ENCODE results near the gene FNIP1. TPM values are rescaled to one million over a fixed set of nuclear protein-coding genes. Genes with fewer than 3 reads are reported as not detected.

Gene FNIP1
- total RNA-seq, 1 experiment from 2014 or later, result 16.4 TPM

- ChIA-PET CTCF (no interaction called here), POLR2A (no interaction called here), RAD21 (ENCODE audit: low non-redundant PET in 1 of 2, low total read pairs in 2 of 2, uncharacterized antibody in 2 of 2, unreplicated experiment in 2 of 2) (no interaction called here)
- intact Hi-C loops (cut with micrococcal nuclease), result no loop called here
- Histone ChIP-seq H3K27me3 (ENCODE audit: insufficient read depth, low read length) (no peaks in the 10 kb centered on the region), H4K20me1 (ENCODE audit: insufficient read depth) (no peaks in the 10 kb centered on the region), H3K4me2 (ENCODE audit: low read length) (no peak overlapping the region), H3K9me3 (ENCODE audit: control insufficient read depth in 1 of 2, insufficient read depth in 1 of 2, low read depth in 1 of 2, low read length in 2 of 2) (no peaks in the 10 kb centered on the region), H3K4me1 (ENCODE audit: control insufficient read depth in 1 of 2, insufficient read depth in 2 of 2, low read length in 2 of 2) (peaks cover 0 to 5% of the 10 kb centered on the region in 2 experiments; a peak in 1 of 4 replicates), H3K9me2 (ENCODE audit: insufficient read depth) (no peaks in the 10 kb centered on the region), H2AFZ (ENCODE audit: low read depth, low read length, poor library complexity, severe bottlenecking) (no peak overlapping the region), H3K9ac (ENCODE audit: low read length) (no peak overlapping the region), H3K4me3 (replicated peaks in 1 of 2; ENCODE audit: low read depth in 1 of 2, low read length in 2 of 2) (no peak overlapping the region), H3K36me3 (ENCODE audit: control insufficient read depth in 1 of 2, insufficient read depth in 2 of 2, low read length in 2 of 2) (no peaks in the 10 kb centered on the region; a peak in 2 of 4 replicates), H3K27ac (ENCODE audit: low read depth, low read length) (no peak overlapping the region), H3K79me2 (ENCODE audit: insufficient read depth, low read length) (peaks cover 3% of the 10 kb centered on the region)
- DNase-seq (ENCODE audit: low read depth, low spot score) (no peak), ATAC-seq (no peak)
- no TSS peak for BruUV-seq (replicated peaks)
- no peak for TF ChIP-seq ZBTB33 (IDR thresholded peaks at IDR 0.05; ENCODE audit: extremely low read depth, insufficient replicate concordance, low read length)
- no peak for TF ChIP-seq ATF3 (IDR thresholded peaks at IDR 0.05)
- TF ChIP-seq SRF (IDR thresholded peaks at IDR 0.05; ENCODE audit: low read depth), result no peak
- no peak for TF ChIP-seq CEBPB (IDR thresholded peaks at IDR 0.05; ENCODE audit: low read depth)
- TF ChIP-seq EZH2phosphoT487 (IDR thresholded peaks at IDR 0.05; ENCODE audit: borderline replicate concordance), result no peak
- TF ChIP-seq ELF1 (IDR thresholded peaks at IDR 0.05; ENCODE audit: borderline replicate concordance, low read depth), result no peak
- TF ChIP-seq YY1 (IDR thresholded peaks at IDR 0.05; ENCODE audit: extremely low read depth, insufficient replicate concordance, low read depth, low read length), result no peak
- TF ChIP-seq ZNF274 (IDR thresholded peaks at IDR 0.05; ENCODE audit: low read depth, low read length), result no peak
- no peak for TF ChIP-seq JUND (IDR thresholded peaks at IDR 0.05)
- no peak for TF ChIP-seq TCF7L2 (IDR thresholded peaks at IDR 0.05; ENCODE audit: borderline replicate concordance, extremely low read depth, insufficient read depth, insufficient read length)
- TF ChIP-seq SIN3A (IDR thresholded peaks at IDR 0.05; ENCODE audit: low read depth), result no peak
- TF ChIP-seq CBX3 (IDR thresholded peaks at IDR 0.05; ENCODE audit: low read depth), result no peak
- TF ChIP-seq REST (IDR thresholded peaks at IDR 0.05; ENCODE audit: low read depth), result no peak
- no peak for TF ChIP-seq POLR2AphosphoS5 (IDR thresholded peaks at IDR 0.05; ENCODE audit: low read depth, low read length)
Observed at GRCh38 chr5:131745703-131746102, 51.1 kb downstream of the FNIP1 start.

All from HCT116 (cell line).